SIG-M5 (cell line): ENCODE measurements around the gene KRT12.

Experiments
- DNase-seq: peaks from one replicate; lab custom pipeline; 2025; lab: John Stamatoyannopoulos, UW

Gene KRT12

GRCh38 chr17:40866838-40867237 lies at the start of gene KRT12:
KRT12 (minus strand) TSS chr17:40867223; CDS start chr17:40867186, 37 bp downstream.
- DNase-seq: no peak

DNA sequence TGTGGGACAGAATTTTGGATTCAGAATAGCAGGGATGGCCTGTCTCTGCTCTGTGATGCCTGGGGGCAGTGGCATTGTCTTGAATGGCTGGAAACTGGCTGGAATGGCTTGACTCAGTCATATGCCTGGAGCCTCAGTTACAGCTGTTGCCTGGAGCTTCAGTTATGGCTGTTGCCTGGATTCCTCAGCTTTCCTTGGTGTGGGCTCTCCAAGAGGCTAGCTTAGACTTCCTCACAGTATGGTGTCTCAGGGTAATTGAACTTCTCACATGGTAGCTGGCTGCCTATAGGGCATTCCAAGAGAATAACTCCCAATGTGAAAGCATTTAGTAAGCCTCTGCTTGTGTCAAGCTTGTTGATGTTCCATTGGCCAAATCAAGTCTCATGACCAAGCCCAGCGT lies 49.3 kb upstream of the KRT12 start:
- DNase-seq: no peak

- no peak for DNase-seq
These were observed 48.8 kb upstream of the KRT12 start for GRCh38 chr17:40915721-40916256.

GRCh38 chr17:40915199-40915661 lies 48.2 kb upstream of the KRT12 start:
- DNase-seq: no peak

GRCh38 chr17:40914075-40914855 lies 47.2 kb upstream of the KRT12 start:
- no peak for DNase-seq

DNA sequence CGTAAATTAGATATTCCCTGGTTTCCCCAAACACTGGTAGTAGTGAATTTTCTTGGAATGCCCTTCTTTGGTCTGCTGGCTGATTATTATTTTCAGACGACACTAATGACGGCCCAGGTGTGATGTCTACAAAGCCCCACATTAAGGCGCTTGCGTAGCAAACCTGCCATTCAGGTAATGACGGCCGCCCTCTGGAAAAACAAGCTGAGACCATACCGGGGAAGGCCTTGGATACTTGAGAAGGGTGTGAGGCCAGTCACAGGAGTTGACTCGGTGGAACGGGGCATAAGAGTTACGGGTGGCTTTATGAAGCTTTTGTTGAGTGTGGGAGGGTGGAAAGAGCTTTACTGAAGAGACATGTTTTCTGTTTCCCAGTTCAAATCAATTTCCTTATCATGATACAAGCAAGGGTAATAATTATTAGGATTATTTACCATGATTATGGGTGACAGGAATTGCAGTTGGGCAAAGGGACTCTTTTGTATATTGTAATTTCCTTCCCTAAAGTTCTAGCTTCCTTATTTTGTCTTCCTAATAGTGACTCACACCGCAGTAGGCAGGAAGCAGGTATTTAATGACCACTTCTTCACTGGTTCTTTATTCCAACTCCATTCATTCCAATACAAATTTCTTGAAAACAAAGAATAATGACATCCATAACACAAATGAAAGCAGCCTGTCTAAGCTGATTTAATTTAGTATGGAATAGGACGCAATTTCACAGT lies 45.6 kb upstream of the KRT12 start:
- no peak for DNase-seq

GRCh38 chr17:40910441-40910841 lies 43.4 kb upstream of the KRT12 start:
- DNase-seq: no peak

DNA sequence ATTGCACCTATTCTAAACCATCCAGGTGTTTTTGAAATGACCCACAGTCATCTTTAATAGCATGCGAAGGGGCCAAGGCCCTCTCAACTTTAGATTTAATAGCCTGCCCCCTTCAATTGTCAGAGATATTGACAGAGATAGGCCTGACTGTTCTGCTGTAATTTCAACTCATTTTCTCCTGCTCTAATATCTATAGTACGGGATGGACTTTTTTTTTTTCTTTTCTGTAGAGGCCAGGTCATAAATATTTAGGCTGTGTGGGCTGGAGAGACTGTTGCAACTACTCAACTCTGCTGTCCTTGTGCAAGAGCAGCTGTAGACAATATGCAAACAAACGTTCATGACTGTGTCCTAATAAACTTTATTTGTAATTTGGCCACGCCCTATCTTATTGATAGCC lies 42.7 kb upstream of the KRT12 start:
- no peak for DNase-seq

GRCh38 chr17:40909351-40909750 lies 42.3 kb upstream of the KRT12 start:
- no peak for DNase-seq

GRCh38 chr17:40906613-40907012 lies 39.6 kb upstream of the KRT12 start:
- no peak for DNase-seq

- DNase-seq: no peak
These were observed 38.3 kb upstream of the KRT12 start for GRCh38 chr17:40905370-40905769.

DNA sequence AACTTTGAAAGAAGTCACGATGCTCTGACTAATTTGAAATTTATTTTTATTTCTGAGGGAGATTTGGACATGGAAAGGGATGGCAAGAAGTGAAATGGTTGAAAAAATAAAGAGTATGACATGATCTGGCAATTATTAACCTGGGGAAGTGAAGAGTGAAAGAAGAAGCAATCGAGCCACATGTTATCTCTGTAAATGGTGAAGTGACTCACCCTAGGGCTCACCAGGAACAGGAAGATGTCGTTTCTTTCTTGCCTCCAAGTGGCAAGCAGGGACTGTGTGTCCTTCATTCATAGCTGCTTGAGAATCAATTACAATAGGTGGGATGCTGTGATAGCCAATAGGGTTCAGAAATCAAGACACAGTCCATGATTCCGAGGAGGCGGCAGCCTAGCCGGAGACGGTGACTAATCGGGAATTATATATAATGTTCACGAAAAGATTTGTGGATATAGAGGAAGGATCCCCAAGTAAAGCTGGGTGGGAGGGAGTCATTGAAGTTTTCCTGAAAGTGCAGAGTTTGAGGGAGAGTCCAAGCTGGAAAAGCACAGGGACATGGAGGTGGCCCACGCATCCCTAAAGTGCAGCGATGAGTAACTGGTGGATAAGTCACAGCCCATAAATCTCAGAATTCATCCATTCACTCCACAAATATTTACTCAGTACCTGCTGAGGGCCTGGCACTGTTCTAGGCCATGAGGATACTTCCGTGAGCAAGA lies 36.3 kb upstream of the KRT12 start:
- no peak for DNase-seq

DNA sequence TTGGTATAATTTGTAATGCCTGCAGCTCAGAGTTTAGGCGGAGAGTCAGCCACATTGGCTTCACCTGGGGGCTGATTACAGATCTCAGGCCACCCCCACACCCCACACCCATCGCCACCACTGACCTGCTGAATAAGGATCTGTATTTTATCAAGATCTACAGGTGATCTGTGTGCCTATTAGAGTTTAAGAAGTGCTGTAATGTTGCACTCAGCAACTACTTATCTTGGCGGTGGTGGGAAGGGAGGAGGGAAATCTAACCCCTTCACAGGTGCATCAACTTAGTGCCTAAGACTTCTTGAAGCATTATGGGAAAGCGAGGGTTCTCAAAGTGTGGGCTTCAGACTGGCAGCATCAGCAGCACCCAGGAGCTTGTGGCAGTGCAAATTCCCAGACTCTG lies 35.5 kb upstream of the KRT12 start:
- no peak for DNase-seq

DNA sequence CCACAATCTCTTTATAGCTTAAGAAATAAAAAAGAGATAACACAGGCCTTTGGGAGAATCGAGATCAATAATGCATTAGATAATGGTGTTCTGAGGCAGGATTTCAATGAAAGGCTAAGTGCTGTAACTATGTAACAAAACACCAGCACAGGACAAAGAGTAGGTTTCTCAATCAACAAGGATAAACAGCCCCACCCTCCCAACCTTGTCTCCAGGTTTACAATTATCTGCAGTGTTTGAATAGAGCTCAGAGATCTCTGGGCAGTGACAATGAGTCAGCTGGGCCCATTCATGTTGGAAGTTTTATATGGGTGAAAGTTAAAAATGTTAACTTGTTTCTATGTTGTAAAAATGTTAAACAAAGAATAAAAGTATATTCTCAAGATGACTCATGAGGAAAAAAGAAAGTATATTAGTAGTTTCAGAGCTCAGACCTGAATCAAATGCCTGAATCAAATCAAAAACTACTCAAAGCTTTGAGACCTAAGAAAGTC lies 35.0 kb upstream of the KRT12 start:
- DNase-seq: no peak

GRCh38 chr17:40900809-40901356 lies 33.9 kb upstream of the KRT12 start:
- DNase-seq: no peak

GRCh38 chr17:40896916-40897455 lies 30.0 kb upstream of the KRT12 start:
- no peak for DNase-seq

GRCh38 chr17:40895106-40895730 lies 28.2 kb upstream of the KRT12 start:
- DNase-seq: no peak

GRCh38 chr17:40888196-40888720 lies 21.2 kb upstream of the KRT12 start:
- no peak for DNase-seq

GRCh38 chr17:40886090-40886489 lies 19.1 kb upstream of the KRT12 start:
- no peak for DNase-seq

DNA sequence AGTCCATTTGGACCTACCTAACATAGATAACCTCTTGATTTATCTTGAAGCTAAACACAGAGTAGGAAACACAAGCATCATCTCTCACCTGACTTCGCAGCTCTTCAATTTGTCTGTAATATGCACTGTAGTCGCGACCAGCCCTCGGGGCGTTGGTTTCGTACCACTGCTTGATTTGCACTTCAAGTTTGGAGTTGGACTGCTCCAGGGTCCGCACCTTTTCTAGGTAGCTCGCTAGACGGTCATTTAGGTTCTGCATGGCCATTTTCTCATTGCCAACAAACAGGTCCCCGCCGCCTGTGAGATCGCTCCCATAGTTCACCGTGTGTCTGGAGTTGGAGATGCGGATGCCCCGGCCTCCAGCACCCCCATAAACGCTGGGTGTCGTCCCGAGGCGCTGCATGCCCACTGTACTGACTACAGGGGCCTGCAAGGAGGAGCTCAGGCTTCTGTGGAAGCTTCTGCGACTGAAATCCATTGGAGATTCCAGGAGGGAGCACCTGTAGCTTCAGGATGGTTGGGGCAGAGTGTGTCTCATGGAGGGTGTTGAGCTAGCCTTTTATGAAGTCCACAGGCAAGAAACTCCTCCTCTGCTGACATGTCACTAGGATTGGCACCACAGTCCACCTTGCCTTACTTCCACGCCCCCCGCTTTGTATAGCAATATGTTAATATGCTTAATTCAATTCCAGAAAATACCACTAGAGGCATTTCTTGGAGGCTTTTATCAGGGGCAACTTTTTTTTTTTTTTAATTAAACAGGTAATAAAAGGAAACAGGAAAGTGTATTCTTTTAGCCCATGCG lies 17.9 kb upstream of the KRT12 start, which contains the start of gene KRT20:
KRT20 (minus strand) TSS at position 535 of the 805 bp plus-strand sequence; CDS start at position 478, 57 bp downstream.
- no peak for DNase-seq
